ENCODE results near the gene SLC22A13.
"Not testable (repeated sequence)": the region's sequence is repeated elsewhere in the genome, so short reads cannot be mapped to it uniquely, and the experiment has no call there.

Gene SLC22A13

GRCh38 chr3:38266810-38267209, 1.2 kb downstream of the SLC22A13 start:
- DNase-seq: no peak

GRCh38 chr3:38267662-38268061, 2.0 kb downstream of the SLC22A13 start:
- no peak for DNase-seq

GRCh38 chr3:38268087-38268486, 2.5 kb downstream of the SLC22A13 start:
- no peak for DNase-seq

- DNase-seq: no peak
Measured at GRCh38 chr3:38268522-38268921, 2.9 kb downstream of the SLC22A13 start.

- no peak for DNase-seq
Measured at GRCh38 chr3:38270606-38271005, 5.0 kb downstream of the SLC22A13 start.

- DNase-seq: no peak
Measured at GRCh38 chr3:38271553-38271952, 5.9 kb downstream of the SLC22A13 start.

- DNase-seq: no peak
Measured at GRCh38 chr3:38274864-38275649, 9.4 kb downstream of the SLC22A13 start.

- no peak for DNase-seq
Measured at GRCh38 chr3:38275658-38276057, 10.0 kb downstream of the SLC22A13 start.

- DNase-seq: no peak
Measured at GRCh38 chr3:38276081-38276916, 10.7 kb downstream of the SLC22A13 start.

- DNase-seq: no peak
Measured at GRCh38 chr3:38276917-38277630, 11.5 kb downstream of the SLC22A13 start.

GRCh38 chr3:38278841-38279240, 13.2 kb downstream of the SLC22A13 start:
- no peak for DNase-seq

- DNase-seq: no peak
Measured at GRCh38 chr3:38281895-38282686, 16.5 kb downstream of the SLC22A13 start, which contains the start of gene SLC22A14. Gene SLC22A14, plus strand, starts transcription at chr3:38282294. Its CDS starts 23,733 bp downstream, at chr3:38306027.

GRCh38 chr3:38283810-38284755, 18.5 kb downstream of the SLC22A13 start:
- DNase-seq: no peak

GRCh38 chr3:38284756-38285150, 19.1 kb downstream of the SLC22A13 start:
- no peak for DNase-seq

- DNase-seq: not testable (repeated sequence)
Measured at GRCh38 chr3:38289286-38290217, 23.9 kb downstream of the SLC22A13 start.

- DNase-seq: not testable (repeated sequence)
Measured at GRCh38 chr3:38297053-38297452, 31.4 kb downstream of the SLC22A13 start.

- no peak for DNase-seq
Measured at GRCh38 chr3:38297537-38297936, 31.9 kb downstream of the SLC22A13 start.

GRCh38 chr3:38297947-38298711, 32.5 kb downstream of the SLC22A13 start:
- no peak for DNase-seq

- DNase-seq: no peak
Measured at GRCh38 chr3:38306941-38307340, 41.3 kb downstream of the SLC22A13 start.

Data from T1000 (cell line).